CD14-positive monocyte (primary cell): Measurements from ENCODE around the gene ZFP64. TPM values are rescaled to one million over a fixed set of nuclear protein-coding genes. Genes with fewer than 3 reads are reported as not detected.
A peak's percentile ranks its signal among the peaks of the same experiment; 100 is the strongest.

Experiments
- DNase-seq, 3 donors: peaks; one replicate each; pipeline ENCODE4 v3.0.0-alpha.2; 2011 to 2022
- H2AFZ ChIP-seq: 2 replicates; pipeline ENCODE4 v1.6.0; 2012; ENCODE audit warnings: mild to moderate bottlenecking, low read depth, low read length, inconsistent platforms; ENCODE audit not compliant: insufficient read depth, poor library complexity, severe bottlenecking
- H3K27ac ChIP-seq, 2 donors: 1 replicate in 1 of 2; 2 replicates in 1 of 2; pipeline ENCODE4 v1.5.1; 2012 to 2013; ENCODE audit warnings: low read length in 2 of 2, control low read depth in 1 of 2, inconsistent platforms in 1 of 2, low read depth in 1 of 2, mild to moderate bottlenecking in 1 of 2
- H3K27me3 ChIP-seq, 2 donors: one replicate each; pipeline versions ENCODE4 v1.6.0 to v1.6.1; 2011 to 2013; ENCODE audit warnings: low read length in 2 of 2; ENCODE audit not compliant: control insufficient read depth in 2 of 2, insufficient read depth in 2 of 2
- H3K36me3 ChIP-seq, 2 donors: replicated peaks in 1 of 2; 1 replicate in 1 of 2; 2 replicates in 1 of 2; pipeline versions ENCODE4 v1.5.1 to v1.6.1; 2012 to 2013; ENCODE audit warnings: low read length in 2 of 2, control low read depth in 1 of 2, inconsistent platforms in 1 of 2, mild to moderate bottlenecking in 1 of 2; ENCODE audit not compliant: insufficient read depth in 2 of 2, control insufficient read depth in 1 of 2
- H3K4me1 ChIP-seq, 2 donors: 1 replicate in 1 of 2; 2 replicates in 1 of 2; pipeline versions ENCODE4 v1.5.1 to v1.6.1; 2012 to 2013; ENCODE audit warnings: low read length in 2 of 2, control low read depth in 1 of 2, inconsistent platforms in 1 of 2, mild to moderate bottlenecking in 1 of 2, moderate library complexity in 1 of 2; ENCODE audit not compliant: insufficient read depth in 2 of 2, control insufficient read depth in 1 of 2
- H3K4me2 ChIP-seq: replicated peaks from 2 replicates; pipeline ENCODE3; 2012; ENCODE audit warnings: low read length, moderate library complexity, mild to moderate bottlenecking; ENCODE audit not compliant: poor library complexity, severe bottlenecking; ENCODE audit errors: extremely low read depth
- H3K4me3 ChIP-seq, 3 experiments: fragments of 200-600 bp in 1 of 3; sonication (generic) in 1 of 3; replicated peaks in 1 of 3; 1 replicate in 2 of 3; 2 replicates in 1 of 3; pipeline ENCODE4 v1.5.1; 2011 to 2013; ENCODE audit warnings: low read length in 3 of 3, mild to moderate bottlenecking in 3 of 3, control low read depth in 2 of 3, low read depth in 2 of 3, inconsistent platforms in 1 of 3, moderate library complexity in 1 of 3
- H3K79me2 ChIP-seq: 2 replicates; pipeline ENCODE4 v1.6.0; 2012; ENCODE audit warnings: mild to moderate bottlenecking, control low read depth, inconsistent platforms, low read length, moderate library complexity; ENCODE audit not compliant: insufficient read depth
- H3K9ac ChIP-seq: 2 replicates; pipeline ENCODE4 v1.6.0; 2017; ENCODE audit warnings: low read length, mild to moderate bottlenecking; ENCODE audit not compliant: insufficient read depth, poor library complexity, severe bottlenecking
- H3K9me3 ChIP-seq, 2 donors: replicated peaks in 1 of 2; 1 replicate in 1 of 2; 2 replicates in 1 of 2; pipeline versions ENCODE4 v1.5.1 to v1.6.1; 2012 to 2013; ENCODE audit warnings: low read length in 2 of 2, control low read depth in 1 of 2; ENCODE audit not compliant: control insufficient read depth in 1 of 2, insufficient read depth in 1 of 2
- H4K20me1 ChIP-seq: 2 replicates; pipeline ENCODE4 v1.6.0; 2012; ENCODE audit warnings: mild to moderate bottlenecking, low read length, control low read depth, moderate library complexity; ENCODE audit not compliant: insufficient read depth
- H3K27ac Mint-ChIP-seq, 7 donors: one replicate each; pipeline ENCODE4 v1.8.0; 2020; ENCODE audit warnings: mild to moderate bottlenecking in 7 of 7, mixed read lengths in 7 of 7, moderate library complexity in 6 of 7, inconsistent platforms in 2 of 7
- H3K27me3 Mint-ChIP-seq, 3 donors: one replicate each; pipeline ENCODE4 v1.8.0; 2021 to 2022; ENCODE audit warnings: low read depth in 3 of 3, mild to moderate bottlenecking in 3 of 3, mixed read lengths in 3 of 3, moderate library complexity in 3 of 3, inconsistent platforms in 1 of 3
- H3K36me3 Mint-ChIP-seq, 2 donors: one replicate each; pipeline ENCODE4 v1.8.0; 2020; ENCODE audit warnings: mixed read lengths in 2 of 2, inconsistent platforms in 1 of 2, mild to moderate bottlenecking in 1 of 2
- H3K4me1 Mint-ChIP-seq: one replicate; pipeline ENCODE4 v1.8.0; 2020; ENCODE audit warnings: mild to moderate bottlenecking, mixed read lengths
- H3K4me3 Mint-ChIP-seq, 2 donors: one replicate each; pipeline ENCODE4 v1.8.0; 2020; ENCODE audit warnings: mild to moderate bottlenecking in 2 of 2, mixed read lengths in 2 of 2, moderate library complexity in 1 of 2
- H3K9me3 Mint-ChIP-seq, 7 donors: one replicate each; pipeline ENCODE4 v1.8.0; 2020 to 2022; ENCODE audit warnings: mixed read lengths in 7 of 7, mild to moderate bottlenecking in 6 of 7, moderate library complexity in 6 of 7, inconsistent platforms in 2 of 7
- CTCF ChIP-seq: fragments of 200-600 bp; IDR thresholded peaks from one replicate; pipeline ENCODE4 v1.8.0; 2022; ENCODE audit warnings: antibody characterized with exemption, mild to moderate bottlenecking
- WGBS: methylation state at CpG from one replicate; pipeline ENCODE4 v1.1.5; 2013; ENCODE audit warnings: missing lambda C conversion rate; ENCODE audit not compliant: insufficient coverage; 5-methylcytosine and 5-hydroxymethylcytosine counted together
- intact Hi-C, 2 donors: fragments of 100-400 bp; cut with micrococcal nuclease; formaldehyde crosslinking; loops; one replicate each; pipeline versions ENCODE4 v1.15.0 to v1.15.1; 2023
- polyA plus RNA-seq, 3 donors: library from polyadenylated mRNA; depleted of rRNA in 1 of 3; unstranded in 2 of 3; stranded (reverse) in 1 of 3; fragments of 300-500 nt in 2 of 3; fragments of >200 nt in 1 of 3; fragmentation: Illumina TruSeq in 2 of 3; gene quantifications; 1 replicate in 2 of 3; 2 replicates in 1 of 3; pipeline ENCODE4 v1.2.3, GENCODE V29; 2012 to 2021

Gene ZFP64
- polyA plus RNA-seq, 3 donors: 2.9 to 7.3 (median 4.9) TPM

- no peaks in the 10 kb centered on the region for H3K27me3 ChIP-seq
- no peaks in the 10 kb centered on the region for H4K20me1 ChIP-seq
- H2AFZ ChIP-seq: no peak overlapping the region
- H3K27ac ChIP-seq: no peak overlapping the region
- H3K79me2 ChIP-seq: no peaks in the 10 kb centered on the region
- H3K4me2 ChIP-seq: no peak overlapping the region
- no peak for DNase-seq
- H3K27ac Mint-ChIP-seq: peak overlapping the region in 1 of 7 donors; percentile 2
- H3K9me3 Mint-ChIP-seq: peaks cover 0 to 6% (median 5%) of the 10 kb centered on the region in 7 donors
- intact Hi-C loops: no loop called here
- H3K9me3 ChIP-seq: peaks cover 0 to 8% of the 10 kb centered on the region in 2 donors
- H3K4me3 ChIP-seq: no peak overlapping the region
- 100% methylated on average over 8 of the region's 8 CpGs for WGBS
- no peaks in the 10 kb centered on the region for H3K4me1 ChIP-seq
- H3K9ac ChIP-seq: no peak overlapping the region
- peaks cover 4 to 12% of the 10 kb centered on the region in 2 donors for H3K36me3 ChIP-seq
- H3K36me3 Mint-ChIP-seq: peaks cover 26 to 55% of the 10 kb centered on the region in 2 donors
- no peak for TF ChIP-seq CTCF
- H3K4me1 Mint-ChIP-seq: no peaks in the 10 kb centered on the region
- peaks cover 0 to 3% (median 0%) of the 10 kb centered on the region in 3 donors for H3K27me3 Mint-ChIP-seq
- no peak overlapping the region for H3K4me3 Mint-ChIP-seq
Observed at GRCh38 chr20:52171025-52171424, 20.6 kb downstream of the ZFP64 start.

GRCh38 chr20:52168116-52168515, 23.5 kb downstream of the ZFP64 start:
- TF ChIP-seq CTCF: no peak
- Mint-ChIP-seq H3K36me3 (peaks cover 47 to 59% of the 10 kb centered on the region in 2 donors), H3K4me1 (no peaks in the 10 kb centered on the region), H3K27ac (no peak overlapping the region), H3K9me3 (peaks cover 0 to 8% (median 5%) of the 10 kb centered on the region in 7 donors), H3K27me3 (no peaks in the 10 kb centered on the region), H3K4me3 (no peak overlapping the region)
- H3K27me3 ChIP-seq: no peaks in the 10 kb centered on the region
- H3K4me1 ChIP-seq: no peaks in the 10 kb centered on the region
- H3K4me3 ChIP-seq: no peak overlapping the region
- WGBS: 91% methylated on average over 1 of the region's 1 CpG
- no peaks in the 10 kb centered on the region for H4K20me1 ChIP-seq
- no peak overlapping the region for H3K9ac ChIP-seq
- no peaks in the 10 kb centered on the region for H3K79me2 ChIP-seq
- no peak overlapping the region for H2AFZ ChIP-seq
- H3K27ac ChIP-seq: no peak overlapping the region
- H3K4me2 ChIP-seq: no peak overlapping the region
- peaks cover 22 to 40% of the 10 kb centered on the region in 2 donors for H3K36me3 ChIP-seq
- DNase-seq: no peak
- peaks cover 0 to 10% of the 10 kb centered on the region in 2 donors for H3K9me3 ChIP-seq
- intact Hi-C loops: no loop called here
